Coronary artery (tissue), 2 donors: Measurements from ENCODE around the gene TTC7B.

Experiments
- DNase-seq: peaks from one replicate; pipeline ENCODE4 v3.0.0-alpha.2; 2017; ENCODE audit warnings: low spot score
- H3K27ac ChIP-seq, 2 donors: fragments of 200-600 bp; sonication (generic); one replicate each; pipeline ENCODE4 v1.5.1; 2016 to 2019
- H3K4me3 ChIP-seq: fragments of 200-600 bp; sonication (generic); 2 replicates; pipeline ENCODE4 v1.5.1; 2016; ENCODE audit warnings: mild to moderate bottlenecking, moderate library complexity
- CTCF ChIP-seq: fragments of 200-600 bp; sonication (generic); IDR thresholded peaks from one replicate; pipeline ENCODE4 v1.5.1; 2019; ENCODE audit warnings: antibody characterized with exemption

Gene TTC7B

DNA sequence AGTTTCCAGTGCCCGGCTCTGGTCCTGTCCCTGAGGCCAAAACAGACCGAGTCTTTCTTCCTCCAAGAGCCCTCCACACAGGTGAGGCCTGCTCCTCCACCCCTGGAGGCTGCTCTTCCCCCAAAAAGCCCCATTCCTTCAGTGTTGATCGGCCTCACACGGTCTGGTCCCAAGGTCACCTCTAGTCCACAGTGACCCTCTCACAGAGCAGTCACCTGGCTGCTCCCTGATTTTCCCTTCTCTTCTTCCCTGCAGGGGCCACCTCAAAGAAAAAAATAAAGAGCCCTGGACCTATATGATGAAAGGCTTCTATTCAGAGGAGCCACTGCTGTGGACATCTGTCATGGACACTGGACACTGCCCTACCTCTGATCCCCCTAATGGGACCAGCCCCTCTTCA is 42.5 kb downstream of the TTC7B start:
- TF ChIP-seq CTCF, result no peak
- Histone ChIP-seq H3K4me3 (no peak overlapping the region), H3K27ac (no peak overlapping the region)
- DNase-seq, result no peak

DNA sequence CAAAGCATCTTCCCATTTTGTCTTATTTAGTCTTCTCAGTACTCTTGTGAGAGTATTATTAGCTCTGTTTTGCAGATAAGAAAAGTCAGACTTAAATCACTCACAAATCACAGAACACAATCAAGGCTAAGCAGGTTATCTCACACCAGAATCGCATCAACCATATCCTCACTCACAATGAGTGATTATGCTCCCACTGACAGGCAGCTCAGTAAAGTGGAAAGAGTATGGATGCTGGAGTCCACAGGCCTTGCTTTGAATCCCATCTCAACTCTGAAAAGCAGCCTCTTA is 43.1 kb downstream of the TTC7B start:
- no peak for DNase-seq
- Histone ChIP-seq H3K27ac (no peak overlapping the region), H3K4me3 (no peak overlapping the region)
- no peak for TF ChIP-seq CTCF

DNA sequence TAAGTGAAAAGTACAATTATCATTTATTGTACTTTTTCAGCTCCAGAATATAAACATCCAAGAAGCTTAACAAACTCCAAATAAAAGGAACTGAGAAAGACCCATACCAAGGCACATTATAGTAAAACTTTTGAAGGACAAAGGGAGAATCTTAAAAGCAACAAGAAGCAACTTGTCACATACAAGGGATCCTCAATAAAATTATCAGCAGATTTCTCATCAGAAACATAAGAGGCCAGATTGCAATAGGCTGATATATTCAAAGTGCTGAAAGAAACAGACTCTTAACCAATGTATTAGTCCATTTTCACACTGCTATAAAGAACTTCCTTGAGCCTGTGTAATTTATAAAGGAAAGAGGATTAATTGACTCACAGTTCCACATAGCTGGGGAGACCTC is 48.3 kb downstream of the TTC7B start:
- no peak for DNase-seq
- TF ChIP-seq CTCF, result no peak
- Histone ChIP-seq H3K27ac (no peak overlapping the region), H3K4me3 (no peak overlapping the region)

- Histone ChIP-seq H3K27ac (no peak overlapping the region), H3K4me3 (no peak overlapping the region)
- no peak for TF ChIP-seq CTCF
- DNase-seq, result no peak
Measured at GRCh38 chr14:90760591-90761316, 55.5 kb downstream of the TTC7B start.

DNA sequence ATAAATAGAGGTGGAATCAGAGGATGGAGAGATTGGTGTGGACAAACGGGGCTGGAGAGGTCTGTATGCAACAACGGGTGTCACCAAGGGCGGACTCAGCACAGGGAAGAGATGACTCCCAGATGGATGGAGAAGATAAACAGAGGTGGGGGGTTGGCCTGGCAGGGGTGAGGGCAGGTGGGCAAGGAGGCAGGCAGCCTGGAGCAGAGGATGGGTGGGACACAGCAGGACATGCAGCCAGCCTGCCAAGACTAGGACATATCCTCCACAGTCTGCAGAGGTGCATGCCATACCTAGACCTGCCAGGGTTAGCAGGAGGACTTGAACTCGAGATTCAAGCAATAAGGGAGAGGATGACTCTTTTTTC is 56.2 kb downstream of the TTC7B start:
- no peak for TF ChIP-seq CTCF
- Histone ChIP-seq H3K4me3 (no peak overlapping the region), H3K27ac (no peak overlapping the region)
- peak; percentile 63 for DNase-seq

GRCh38 chr14:90759370-90760077 is 56.7 kb downstream of the TTC7B start:
- H3K4me3 ChIP-seq, result peak overlapping the region; percentile 75
- no peak for TF ChIP-seq CTCF
- DNase-seq, result peak; percentile 40
- peak overlapping the region; percentile 93 to 94 for H3K27ac ChIP-seq

- peak overlapping the region; percentile 93 to 94 for H3K27ac ChIP-seq
- no peak for TF ChIP-seq CTCF
- peak overlapping the region; percentile 75 for H3K4me3 ChIP-seq
- DNase-seq, result no peak
Measured at GRCh38 chr14:90758959-90759358, 57.3 kb downstream of the TTC7B start.
